Measurements from ENCODE around the gene PSD2.

The PSD2 gene

GRCh38 chr5:139884734-139885133 lies 89.1 kb downstream of the PSD2 start:
- H3K27ac ChIP-seq (ENCODE audit: low read depth, low read length): no peak overlapping the region
- peaks cover 5% of the 10 kb centered on the region for H3K4me1 ChIP-seq (ENCODE audit: control insufficient read depth, low read length)
- TF ChIP-seq, protein P1, sequence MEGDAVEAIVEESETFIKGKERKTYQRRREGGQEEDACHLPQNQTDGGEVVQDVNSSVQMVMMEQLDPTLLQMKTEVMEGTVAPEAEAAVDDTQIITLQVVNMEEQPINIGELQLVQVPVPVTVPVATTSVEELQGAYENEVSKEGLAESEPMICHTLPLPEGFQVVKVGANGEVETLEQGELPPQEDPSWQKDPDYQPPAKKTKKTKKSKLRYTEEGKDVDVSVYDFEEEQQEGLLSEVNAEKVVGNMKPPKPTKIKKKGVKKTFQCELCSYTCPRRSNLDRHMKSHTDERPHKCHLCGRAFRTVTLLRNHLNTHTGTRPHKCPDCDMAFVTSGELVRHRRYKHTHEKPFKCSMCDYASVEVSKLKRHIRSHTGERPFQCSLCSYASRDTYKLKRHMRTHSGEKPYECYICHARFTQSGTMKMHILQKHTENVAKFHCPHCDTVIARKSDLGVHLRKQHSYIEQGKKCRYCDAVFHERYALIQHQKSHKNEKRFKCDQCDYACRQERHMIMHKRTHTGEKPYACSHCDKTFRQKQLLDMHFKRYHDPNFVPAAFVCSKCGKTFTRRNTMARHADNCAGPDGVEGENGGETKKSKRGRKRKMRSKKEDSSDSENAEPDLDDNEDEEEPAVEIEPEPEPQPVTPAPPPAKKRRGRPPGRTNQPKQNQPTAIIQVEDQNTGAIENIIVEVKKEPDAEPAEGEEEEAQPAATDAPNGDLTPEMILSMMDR (IDR thresholded peaks at IDR 0.05; ENCODE audit: low read depth, low read length, poor library complexity, severe bottlenecking): no peak
- TF ChIP-seq EZH2phosphoT487 (IDR thresholded peaks at IDR 0.05; ENCODE audit: borderline replicate concordance, low read length): no peak
- H3F3A ChIP-seq (ENCODE audit: control insufficient read depth, insufficient read depth): no peaks in the 10 kb centered on the region
- no peaks in the 10 kb centered on the region for H3K9me2 ChIP-seq (replicated peaks; ENCODE audit: control insufficient read depth, low read length)
- no peaks in the 10 kb centered on the region for H3K36me3 ChIP-seq (ENCODE audit: control insufficient read depth, low read length)
- no peaks in the 10 kb centered on the region for H3K9me3 ChIP-seq (ENCODE audit: control insufficient read depth, insufficient read depth, low read length)
- H3K79me2 ChIP-seq (ENCODE audit: control insufficient read depth, low read length): no peaks in the 10 kb centered on the region
- H4K20me1 ChIP-seq (ENCODE audit: control insufficient read depth, insufficient read depth, low read depth, low read length): no peaks in the 10 kb centered on the region
- no peak overlapping the region for H3K4me3 ChIP-seq (ENCODE audit: low read length)
- H3K4me2 ChIP-seq (ENCODE audit: low read length): no peak overlapping the region
- H3K27me3 ChIP-seq (ENCODE audit: control insufficient read depth, low read length): peaks cover 35% of the 10 kb centered on the region

DNA sequence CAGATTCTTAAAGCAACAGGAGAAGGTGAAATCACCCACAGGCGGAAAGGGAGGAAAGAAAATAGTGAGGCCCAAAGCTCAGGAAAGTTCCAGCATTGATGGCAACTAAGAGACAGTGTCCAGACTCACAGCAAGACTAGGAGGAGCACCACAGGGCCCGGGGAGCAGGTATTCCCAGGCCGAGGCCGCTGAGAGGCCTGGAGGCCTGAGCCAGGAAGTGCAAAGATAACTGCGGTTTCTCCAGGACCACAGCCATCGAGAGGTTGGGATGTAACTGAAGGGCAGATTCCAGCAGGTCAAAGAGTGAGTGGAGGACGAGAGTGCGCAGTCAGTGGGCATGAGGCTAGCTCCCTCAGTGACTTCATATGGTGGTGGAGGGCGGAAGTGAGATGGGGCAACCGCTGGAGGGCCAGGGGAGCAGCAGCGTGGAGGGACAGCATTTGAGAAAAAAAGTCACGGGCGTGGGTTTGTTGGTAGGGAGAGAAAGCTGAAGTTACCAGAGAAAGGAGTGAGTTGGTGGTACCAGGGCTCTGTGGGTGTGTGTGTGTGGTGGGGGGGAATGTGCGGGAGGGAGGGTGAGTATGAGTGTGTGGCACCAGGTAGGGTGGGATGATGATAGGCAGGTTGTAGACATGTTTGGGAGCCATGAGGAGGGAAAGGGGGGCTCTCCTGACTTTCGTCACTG lies 89.7 kb downstream of the PSD2 start:
- TF ChIP-seq, protein P1 (IDR thresholded peaks at IDR 0.05; ENCODE audit: low read depth, low read length, poor library complexity, severe bottlenecking): no peak
- TF ChIP-seq EZH2phosphoT487 (IDR thresholded peaks at IDR 0.05; ENCODE audit: borderline replicate concordance, low read length): no peak
- Histone ChIP-seq H3K79me2 (ENCODE audit: control insufficient read depth, low read length) (no peaks in the 10 kb centered on the region), H3K36me3 (ENCODE audit: control insufficient read depth, low read length) (no peaks in the 10 kb centered on the region)

GRCh38 chr5:139885857-139886208 lies 90.2 kb downstream of the PSD2 start:
- Histone ChIP-seq H4K20me1 (ENCODE audit: control insufficient read depth, insufficient read depth, low read depth, low read length) (no peaks in the 10 kb centered on the region), H3F3A (ENCODE audit: control insufficient read depth, insufficient read depth) (no peaks in the 10 kb centered on the region), H3K9me3 (ENCODE audit: control insufficient read depth, insufficient read depth, low read length) (no peaks in the 10 kb centered on the region), H3K79me2 (ENCODE audit: control insufficient read depth, low read length) (no peaks in the 10 kb centered on the region), H3K27ac (ENCODE audit: low read depth, low read length) (no peak overlapping the region), H3K27me3 (ENCODE audit: control insufficient read depth, low read length) (peaks cover 39% of the 10 kb centered on the region), H3K4me2 (ENCODE audit: low read length) (no peak overlapping the region), H3K9me2 (replicated peaks; ENCODE audit: control insufficient read depth, low read length) (no peaks in the 10 kb centered on the region), H3K36me3 (ENCODE audit: control insufficient read depth, low read length) (no peaks in the 10 kb centered on the region), H3K4me3 (ENCODE audit: low read length) (no peak overlapping the region), H3K4me1 (ENCODE audit: control insufficient read depth, low read length) (peaks cover 5% of the 10 kb centered on the region)
- TF ChIP-seq, protein P1 (IDR thresholded peaks at IDR 0.05; ENCODE audit: low read depth, low read length, poor library complexity, severe bottlenecking): no peak
- TF ChIP-seq EZH2phosphoT487 (IDR thresholded peaks at IDR 0.05; ENCODE audit: borderline replicate concordance, low read length): no peak

More for the DNA sequence above, 89.7 kb downstream of the PSD2 start:
- Histone ChIP-seq H3K4me1 (ENCODE audit: control insufficient read depth, low read length) (peaks cover 5% of the 10 kb centered on the region), H3F3A (ENCODE audit: control insufficient read depth, insufficient read depth) (no peaks in the 10 kb centered on the region), H3K4me3 (ENCODE audit: low read length) (no peak overlapping the region), H3K4me2 (ENCODE audit: low read length) (no peak overlapping the region), H3K27ac (ENCODE audit: low read depth, low read length) (no peak overlapping the region), H4K20me1 (ENCODE audit: control insufficient read depth, insufficient read depth, low read depth, low read length) (no peaks in the 10 kb centered on the region), H3K9me2 (replicated peaks; ENCODE audit: control insufficient read depth, low read length) (no peaks in the 10 kb centered on the region), H3K27me3 (ENCODE audit: control insufficient read depth, low read length) (peaks cover 35% of the 10 kb centered on the region), H3K9me3 (ENCODE audit: control insufficient read depth, insufficient read depth, low read length) (no peaks in the 10 kb centered on the region)
